ENCODE results near the gene CDADC1.

Gene CDADC1

DNA sequence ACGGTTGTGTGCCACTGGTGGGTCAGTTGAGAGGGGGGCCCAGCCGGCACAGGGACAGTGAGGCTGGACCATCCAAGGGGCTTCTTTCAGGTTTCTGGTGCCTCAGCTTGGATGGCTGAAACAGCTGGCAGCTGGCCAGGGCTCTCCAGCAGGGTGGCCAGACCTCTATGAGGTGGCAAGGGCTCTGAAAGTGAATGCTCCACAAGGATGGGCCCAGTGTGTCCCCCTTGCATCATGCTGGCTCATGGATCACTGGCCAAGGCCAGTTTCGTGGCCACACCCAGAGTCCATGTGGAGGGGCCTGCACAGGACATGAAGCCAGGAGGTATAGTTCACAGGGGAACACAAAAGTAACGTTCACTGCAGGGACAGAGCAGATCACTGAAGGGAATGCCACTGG is 49.6 kb downstream of the CDADC1 start:
- no peak for DNase-seq

DNA sequence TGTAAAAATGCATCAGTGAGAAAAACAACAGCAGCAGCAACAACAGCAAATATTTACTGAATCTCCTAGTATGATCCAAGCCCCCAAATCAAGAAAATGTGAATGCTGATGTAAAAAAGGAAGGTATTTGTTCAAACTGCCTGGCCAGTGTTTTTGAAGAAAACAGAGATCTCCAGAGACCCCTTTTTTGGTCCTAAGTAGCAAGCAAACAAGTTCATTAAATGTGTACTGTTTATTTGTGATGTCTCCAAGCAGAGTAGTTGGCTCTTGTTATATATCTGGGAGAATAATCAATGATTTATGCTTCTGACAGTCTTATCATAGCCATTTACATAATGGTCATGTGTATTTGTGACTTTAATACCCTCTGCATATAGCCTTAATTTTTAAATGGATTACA is 50.7 kb downstream of the CDADC1 start:
- DNase-seq, result no peak

DNA sequence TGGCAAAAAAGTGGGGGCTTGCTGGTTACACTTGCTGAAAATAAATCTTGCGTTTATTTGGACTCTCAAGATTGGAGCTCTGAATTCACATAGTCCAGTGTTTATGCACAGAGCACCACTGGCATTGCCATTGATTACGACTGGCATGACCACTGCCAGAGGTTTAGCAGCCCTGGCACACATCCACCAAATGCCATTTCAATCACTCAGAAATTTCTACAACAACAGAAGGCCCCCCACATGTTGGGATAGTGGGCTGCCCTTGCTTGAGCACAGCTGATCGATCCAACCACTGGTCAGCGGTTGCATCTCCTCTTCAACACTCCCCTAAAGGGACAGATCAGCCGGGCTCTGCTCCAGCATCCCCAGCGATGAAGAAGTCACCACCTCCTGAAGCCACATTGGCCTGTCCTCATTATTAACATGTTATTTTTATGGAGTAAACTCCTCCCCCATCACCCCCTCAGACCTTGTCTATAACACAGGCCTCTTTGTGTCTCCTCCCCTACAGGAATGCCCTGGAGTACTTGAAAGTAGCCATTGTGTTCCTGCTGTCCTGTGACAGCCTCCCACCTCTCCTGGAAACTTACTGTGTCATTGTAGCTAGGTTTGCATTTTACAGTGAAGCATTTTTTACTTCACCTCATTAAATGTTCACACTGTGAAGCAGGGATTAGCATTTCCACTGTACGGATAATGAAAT is 51.3 kb downstream of the CDADC1 start:
- no peak for DNase-seq

DNA sequence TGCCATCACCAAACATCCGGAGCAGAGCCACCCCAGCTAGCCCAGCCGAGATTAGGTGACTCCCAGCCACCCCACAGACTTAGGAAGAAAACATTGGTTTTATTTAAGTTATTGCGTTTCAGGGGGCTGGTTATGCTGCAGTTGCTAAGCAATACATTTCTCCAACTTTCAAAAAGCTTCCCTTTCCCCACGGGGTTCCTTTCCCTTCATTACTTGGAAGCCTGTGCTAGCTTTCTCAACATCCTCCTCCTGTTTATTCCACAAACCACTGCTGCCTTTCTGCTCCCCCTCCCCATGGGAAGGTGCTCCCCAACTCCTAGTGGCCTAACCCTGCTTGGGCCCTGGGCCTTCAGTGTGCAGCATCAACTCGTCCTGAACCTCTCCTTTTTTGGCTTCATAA is 52.6 kb downstream of the CDADC1 start:
- no peak for DNase-seq

DNA sequence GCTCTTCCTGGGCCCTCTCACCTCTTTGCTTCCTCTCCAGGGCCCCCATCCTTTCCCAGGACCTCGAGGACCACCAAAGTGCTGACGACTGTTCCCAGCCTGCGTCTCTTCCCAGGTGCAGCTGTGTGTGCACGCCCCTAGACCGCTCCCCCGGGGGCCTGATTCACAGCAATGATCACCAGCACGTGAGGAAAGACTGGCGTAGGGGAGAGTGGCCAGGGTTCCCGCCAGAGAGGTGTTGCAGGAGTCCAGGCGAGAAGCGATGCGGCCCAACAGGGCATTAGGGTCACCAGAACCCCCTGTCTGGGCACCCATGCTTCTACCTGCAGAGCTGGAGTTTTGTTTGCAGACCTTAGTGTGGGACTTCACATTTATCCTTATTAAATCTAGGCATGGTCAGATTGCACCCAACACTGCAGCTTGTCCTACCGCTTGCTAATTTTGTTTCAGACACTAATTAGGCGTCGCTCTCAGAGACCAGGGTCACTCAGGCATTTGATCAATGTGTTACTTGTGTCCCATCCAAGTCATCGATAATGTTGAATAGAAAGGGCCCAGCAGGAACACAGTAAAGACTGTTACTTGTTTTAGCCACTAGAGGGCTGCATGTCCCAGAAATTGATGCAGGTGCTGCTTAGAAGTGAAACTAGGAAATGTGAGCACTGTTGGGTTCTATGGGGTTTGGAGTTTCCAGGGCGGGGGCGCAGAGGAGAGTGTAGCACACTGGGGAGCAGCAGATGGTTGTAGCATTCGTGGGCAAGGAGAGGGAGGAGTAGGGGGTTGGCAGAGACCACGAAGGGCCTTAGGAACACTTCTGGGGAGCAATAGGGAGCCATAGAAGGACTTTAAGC is 53.2 kb downstream of the CDADC1 start:
- no peak for DNase-seq

DNA sequence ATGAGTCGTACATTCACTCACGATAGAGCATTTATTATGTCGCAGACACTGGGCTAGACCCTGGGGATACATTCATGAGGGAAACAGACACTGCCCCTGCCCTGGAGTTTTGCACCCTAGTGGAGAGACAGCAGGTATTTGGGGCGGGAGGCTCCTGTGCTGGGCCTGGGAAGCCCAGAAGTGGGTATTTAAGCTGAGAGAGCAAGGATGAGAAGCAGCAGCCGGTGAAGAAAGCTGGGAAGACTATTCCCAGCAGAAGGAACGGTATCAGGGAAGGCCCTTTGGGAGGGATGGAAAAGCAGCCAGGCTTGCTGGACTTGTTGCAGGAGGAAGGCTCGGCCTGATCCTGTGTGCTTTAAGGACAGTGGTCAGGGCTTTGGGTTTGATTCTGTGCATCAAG is 54.5 kb downstream of the CDADC1 start:
- DNase-seq, result no peak

DNA sequence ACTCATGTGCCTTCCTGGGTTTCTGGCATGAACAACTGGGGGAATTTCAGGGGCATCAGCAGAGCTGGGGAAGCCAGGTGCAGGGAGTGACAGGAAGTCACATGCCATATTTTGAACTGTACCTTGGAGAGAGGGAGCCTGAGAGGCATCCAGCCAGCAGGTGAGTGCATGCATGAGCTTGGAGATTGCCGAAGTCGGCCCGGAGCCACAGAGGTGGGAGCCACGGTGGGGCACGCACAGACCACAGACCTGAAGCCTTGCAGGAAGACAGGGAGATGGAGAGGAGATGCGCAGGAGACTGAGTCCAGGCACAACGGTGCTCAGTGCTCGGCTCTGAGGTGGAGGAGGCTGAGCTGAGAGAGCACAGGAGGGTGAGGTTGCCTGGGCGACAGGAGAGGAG is 55.1 kb downstream of the CDADC1 start:
- DNase-seq, result no peak

DNA sequence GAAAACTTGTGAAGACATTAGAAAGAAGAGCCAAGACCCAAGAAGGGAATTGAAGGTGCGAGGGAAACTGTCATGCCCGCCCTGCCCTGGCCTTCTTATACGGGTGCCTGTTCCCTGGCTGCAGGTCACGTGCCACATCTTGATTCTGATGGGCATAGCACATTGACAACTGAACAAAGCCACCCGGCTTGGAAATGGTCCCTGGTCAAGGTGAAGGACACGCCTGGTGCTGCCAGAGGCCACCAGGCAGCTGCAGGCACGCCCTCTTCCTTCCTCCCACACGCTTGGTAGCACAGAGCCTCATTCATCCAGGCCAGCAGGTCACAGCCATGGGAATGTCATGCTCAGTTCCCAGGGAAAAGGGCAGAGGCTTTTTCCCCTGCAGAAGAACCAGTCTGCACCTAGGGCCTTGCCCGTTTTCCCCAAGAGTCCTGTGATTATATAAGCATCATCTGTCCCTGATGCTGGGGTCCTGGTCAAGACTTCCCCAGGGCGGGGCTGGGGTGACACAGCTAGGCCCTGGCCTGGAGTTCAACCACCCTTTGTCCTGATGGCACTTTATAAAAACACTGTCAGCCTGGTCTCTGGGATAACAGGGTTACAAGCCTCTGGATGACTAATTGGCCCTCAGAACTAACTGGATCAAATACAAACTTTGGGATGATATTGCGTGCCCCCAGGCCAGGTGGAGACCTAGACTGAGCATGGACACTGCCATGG is 56.0 kb downstream of the CDADC1 start:
- no peak for DNase-seq

DNA sequence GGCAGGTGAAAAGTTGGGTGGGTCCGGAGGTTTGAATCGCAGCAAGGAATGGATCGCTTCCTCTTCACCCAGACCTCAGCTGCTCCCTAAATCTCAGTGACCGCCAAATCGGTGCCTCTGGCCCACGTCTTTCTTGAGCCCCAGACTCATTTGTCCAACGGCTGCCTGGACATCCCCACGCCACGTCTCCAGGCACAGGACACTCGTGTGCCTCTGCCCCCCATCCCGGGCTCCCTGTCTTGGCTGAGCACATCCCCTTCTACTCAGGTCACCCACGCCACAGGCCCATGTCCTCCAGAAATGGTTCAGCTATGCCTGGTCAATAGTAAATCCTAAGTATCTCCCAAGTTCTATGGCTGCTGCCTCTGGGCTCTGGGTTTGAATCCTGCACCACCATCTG is 56.6 kb downstream of the CDADC1 start:
- no peak for DNase-seq

DNA sequence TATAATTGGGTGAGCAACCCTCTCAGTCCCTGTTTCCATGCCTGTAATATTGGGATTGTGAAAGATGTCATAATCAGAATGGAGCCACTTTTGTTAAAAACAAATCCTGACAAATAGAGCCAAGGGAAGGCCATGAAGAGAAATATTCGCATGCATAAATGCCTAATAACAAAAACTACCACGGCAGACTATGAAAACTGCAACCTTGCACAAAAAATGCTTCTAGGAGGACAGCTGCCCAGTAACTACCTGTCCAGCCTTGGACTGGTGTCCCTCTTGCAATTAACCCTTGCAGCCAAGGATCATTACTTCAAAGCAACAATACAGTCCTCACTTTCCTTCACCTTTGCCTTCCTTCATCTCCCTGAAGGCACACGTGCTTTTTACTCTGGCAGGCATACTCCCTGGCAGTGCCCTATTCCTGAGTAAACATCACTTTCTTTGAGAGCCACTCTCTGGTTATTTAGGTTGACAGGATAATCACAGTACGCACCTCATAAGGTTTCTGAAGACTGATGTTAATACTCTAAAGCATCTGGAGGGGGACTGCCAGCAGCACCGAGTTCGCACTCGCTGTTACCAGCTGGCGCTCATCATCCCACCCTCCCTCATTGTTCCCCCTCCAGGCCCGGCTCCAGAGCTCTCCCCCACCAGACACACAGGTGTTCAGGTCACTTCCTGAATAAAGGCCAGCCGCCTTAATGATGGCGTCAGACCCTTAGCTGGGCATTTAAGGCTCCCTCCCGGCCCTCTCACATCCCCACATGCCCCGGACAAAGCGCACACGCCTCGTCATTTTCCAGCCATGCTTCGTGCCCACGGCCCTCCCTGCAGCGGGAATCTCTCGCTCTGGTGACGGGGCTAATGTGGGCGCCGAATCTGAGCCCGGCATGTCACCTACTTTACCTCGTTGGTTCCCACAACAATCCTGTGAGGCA is 57.3 kb downstream of the CDADC1 start:
- DNase-seq, result no peak

DNA sequence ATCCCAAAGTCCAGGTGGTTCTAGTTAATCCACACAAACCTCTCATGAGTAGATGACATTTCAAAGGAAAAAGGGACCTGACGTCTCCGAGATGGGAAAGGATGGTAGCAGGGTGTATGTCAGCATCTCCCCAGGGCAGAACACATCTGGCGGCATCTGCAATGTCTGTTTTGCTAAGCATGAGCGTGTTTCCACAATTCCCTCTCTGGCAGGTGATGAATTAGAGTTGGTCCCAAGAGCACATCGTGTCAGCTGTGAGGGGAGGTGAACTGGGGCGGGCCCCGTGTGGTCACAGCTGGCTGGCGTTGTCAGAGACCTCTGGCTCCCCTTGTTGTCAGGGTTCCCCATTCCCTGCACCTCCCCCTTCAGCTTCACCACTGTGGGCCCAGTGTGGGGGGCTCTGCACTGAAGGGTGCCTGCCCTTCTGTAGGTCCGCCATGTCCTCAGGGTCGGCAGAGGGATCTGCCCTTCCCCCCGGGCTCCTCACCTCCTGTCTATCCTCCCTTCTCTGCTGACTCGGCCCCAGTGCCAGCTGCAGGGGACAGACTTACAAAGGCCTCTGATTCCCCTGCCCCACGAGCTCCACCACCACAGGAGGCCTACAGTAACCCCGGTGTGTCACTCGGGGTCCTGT is 58.2 kb downstream of the CDADC1 start:
- DNase-seq, result no peak

DNA sequence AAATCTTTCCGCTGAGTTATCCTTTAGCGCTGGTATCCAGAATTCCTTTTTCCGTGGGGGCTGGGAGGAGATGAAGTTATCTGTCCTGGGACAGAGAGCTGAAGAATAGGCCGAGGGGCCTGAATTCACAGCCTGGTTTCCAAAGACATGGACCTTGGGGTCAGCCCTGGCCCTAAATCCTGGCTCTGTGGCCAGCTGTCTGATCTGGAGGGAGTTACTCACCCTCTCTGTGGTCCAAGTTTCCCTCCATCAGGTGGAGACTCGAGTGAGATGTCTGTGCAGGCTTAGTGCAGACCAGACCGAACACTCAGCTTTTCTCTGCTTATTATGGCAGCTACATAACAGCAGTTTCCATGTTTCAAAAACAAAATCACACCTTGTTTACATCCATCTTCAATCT is 59.6 kb downstream of the CDADC1 start:
- DNase-seq, result no peak

DNA sequence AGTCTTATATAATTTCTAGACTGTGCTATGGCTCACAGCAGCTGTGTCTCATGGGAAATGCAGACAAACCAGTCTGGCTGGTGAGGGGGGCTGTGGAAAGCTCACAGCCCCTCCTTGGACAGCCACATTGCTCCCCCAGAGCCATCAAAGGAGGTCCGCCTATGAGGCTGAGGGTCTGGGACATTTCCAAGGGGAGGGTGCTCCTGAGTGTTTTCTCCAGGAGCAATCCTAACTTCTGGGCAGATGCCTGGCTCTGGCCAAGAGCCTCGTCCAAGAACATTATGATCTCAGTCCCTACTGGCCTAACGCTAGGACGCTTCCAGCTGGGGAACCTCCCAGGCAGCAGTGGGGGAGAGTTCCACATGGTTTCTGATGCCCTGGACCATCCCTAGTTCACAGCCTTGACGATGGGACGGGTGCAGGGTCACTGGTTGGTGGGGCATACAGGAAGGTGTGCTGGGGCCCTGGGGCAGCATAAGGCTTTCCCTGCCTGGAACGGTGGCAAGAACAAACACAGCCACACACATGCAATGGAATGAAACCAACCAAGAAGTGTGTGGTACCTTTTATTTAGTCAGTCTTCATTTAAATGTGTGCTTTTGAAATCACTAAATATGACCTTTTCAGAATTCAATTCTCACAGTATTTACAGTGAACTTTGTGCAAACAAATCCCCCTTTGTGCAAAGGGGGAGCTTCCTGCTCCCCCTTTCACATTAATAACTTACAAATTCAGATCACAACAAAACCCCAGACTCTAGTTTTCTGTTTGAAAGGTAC is 60.6 kb downstream of the CDADC1 start:
- no peak for DNase-seq

DNA sequence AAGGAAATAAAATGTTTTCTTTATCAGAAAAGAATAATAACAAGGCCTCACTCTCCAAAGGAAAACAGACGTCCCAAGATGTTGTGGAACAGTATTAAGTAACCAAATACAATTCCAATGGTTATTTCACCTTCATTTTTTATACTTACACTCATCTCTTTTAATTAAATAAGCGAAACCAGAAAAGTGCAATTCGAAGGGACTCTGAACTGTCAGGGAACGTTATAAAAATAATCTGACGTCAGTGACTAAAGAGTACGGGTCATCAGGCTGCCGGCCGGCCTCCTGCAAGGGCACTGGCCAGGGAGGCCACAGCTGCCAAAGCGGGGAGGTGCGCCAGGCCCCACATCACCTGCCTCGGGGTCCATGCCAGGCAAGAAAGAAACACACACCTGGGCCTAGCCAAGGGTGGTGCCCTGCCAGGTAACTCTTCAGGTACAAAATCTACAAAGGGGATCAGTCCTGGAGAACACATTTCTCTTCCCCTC is 61.2 kb downstream of the CDADC1 start:
- no peak for DNase-seq

DNA sequence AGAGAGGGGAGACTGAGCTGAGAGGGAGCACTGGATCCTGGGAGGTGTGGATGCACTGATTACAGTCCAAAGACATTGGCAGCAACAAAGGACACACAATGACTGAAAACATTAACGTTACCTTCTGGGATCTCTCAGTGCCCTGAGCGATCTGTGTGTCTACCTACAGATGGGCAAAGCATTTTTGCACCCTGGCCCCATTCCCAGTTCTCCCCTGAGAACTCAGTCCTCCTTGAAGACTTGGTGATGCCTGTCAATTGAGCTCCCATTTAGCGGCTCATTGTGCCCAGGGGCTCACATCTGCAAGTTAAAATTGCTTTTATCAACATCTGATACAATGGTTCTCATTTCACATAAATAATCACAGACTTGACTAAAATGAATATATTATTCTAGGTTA is 62.5 kb downstream of the CDADC1 start:
- DNase-seq, result no peak

DNA sequence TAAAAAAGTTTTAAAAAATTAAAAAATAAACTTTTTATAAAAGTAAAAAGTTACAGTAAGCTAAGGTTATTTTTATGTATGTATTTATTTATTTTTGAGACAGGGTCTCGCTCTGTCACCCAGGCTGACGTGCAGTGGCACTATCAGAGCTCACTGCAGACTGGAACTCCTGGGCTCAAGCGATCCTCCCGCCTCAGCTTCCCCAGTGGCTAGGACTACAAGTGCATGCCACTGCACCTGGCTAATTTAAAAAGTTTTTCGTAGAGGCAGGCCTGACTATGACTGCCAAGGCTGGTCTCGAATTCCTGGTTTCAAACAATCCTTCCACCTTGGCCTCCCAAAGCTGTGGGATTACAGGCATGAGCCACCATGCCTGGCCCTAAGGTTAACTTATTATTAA is 64.1 kb downstream of the CDADC1 start:
- no peak for DNase-seq

DNA sequence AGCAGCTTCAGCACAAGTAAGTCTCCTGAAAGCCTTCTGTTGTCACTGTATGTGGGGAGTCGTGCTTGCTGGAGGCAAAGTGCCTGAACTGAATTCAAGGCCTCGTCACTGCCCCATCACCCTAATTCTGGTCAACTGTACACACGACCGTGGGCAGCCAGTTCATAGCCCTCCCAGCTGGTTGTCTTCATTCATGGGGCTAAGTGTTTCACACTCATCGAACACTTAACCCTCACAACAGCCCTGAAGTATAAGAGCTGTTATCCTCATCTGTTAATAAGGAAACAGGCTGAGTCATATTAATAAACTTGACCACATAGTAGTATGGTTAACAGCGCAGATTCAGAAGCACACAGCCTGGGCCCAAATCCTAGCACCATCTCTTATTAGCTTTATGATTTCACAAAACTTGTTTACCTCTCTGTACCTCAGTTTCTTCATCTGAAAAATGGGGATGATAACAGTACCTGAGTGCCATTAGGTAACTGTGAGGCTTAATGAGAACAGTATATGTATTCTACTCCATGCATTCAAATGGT is 66.7 kb downstream of the CDADC1 start:
- DNase-seq, result no peak

DNA sequence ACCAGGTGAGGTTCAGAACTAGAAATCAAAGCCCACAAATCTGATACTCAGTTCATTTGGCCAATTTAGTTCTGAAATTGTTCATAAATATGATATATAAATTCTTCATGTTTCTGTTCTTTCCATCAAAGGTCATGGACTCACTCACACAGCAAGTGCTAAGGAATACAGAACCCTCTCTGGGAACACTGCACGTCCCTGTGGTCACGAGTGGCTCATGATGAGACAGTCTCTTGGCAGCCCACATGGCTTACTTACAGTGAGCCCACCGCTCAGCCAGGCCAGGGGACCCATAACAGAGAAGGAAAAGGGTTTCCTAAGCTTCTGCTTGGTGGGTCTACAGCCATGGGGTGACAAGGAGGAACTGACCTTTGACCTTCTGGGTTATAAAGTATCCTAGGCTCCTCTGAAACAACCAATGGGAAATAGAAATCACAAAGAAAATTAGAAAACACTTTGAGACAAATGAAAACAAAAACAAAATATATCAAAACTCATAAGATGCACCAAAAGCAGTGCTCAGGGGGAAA is 67.4 kb downstream of the CDADC1 start:
- no peak for DNase-seq

DNA sequence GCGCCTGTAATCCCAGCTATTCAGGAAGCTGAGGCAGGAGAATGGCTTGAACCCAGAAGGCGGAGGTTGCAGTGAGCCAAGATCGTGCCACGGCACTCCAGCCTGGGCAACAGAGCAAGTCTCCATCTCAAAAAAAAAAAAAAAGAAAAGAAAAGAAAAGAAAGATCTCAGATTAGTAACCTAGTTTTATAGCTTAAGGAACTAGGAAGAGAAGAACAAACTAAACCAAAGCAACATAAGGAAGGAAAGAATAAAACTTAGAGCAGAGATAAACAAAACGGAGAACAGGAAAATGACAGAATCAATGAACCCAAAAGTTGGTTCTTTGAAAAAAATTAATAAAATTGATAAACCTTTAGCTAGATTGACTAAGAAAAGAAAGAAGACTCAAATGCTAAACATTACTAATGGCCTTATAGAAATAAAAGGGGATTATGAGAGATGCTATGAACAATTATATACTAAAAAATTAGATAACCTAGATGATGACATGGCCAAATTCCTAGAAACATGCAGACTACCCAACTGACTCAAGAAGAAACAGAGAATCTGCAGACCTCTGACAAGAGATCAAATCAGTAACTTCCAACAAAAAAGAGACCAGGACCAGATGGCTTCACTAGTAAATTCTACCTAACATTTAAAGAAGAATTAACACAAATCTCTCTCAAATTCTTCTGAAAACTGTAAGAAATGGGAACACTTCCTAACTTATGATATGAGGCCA is 68.2 kb downstream of the CDADC1 start:
- no peak for DNase-seq

DNA sequence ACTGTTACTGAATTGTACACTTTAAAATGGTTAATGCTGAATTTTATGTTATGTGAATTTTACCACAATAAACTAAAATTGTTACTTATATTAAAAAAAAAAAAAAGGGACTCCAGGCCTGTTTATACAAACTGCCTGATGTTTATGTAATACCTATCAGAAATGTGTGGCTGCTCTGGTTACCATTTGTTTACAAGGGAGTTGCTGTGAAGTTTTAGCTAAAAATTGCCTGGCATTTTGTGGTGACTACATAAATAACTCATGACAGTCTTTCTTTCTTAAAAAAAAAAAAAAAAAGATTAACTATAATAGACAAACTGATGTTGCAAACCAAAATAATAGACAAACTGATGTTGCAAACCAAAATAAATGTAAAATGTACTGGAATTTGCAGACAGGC is 71.8 kb downstream of the CDADC1 start:
- DNase-seq, result no peak

Measured in NCI-H1436 treated with DMSO at 0.1 percent for 48 hours (cell line).